ENCODE data around the gene LNX1. TPM values are rescaled to one million over a fixed set of nuclear protein-coding genes. Genes with fewer than 3 reads are reported as not detected.

Gene LNX1
- total RNA-seq, 1 experiment from 2014 or later: 1.7 TPM

- Histone ChIP-seq H3T11ph (ENCODE audit: low read length) (no peak overlapping the region), H3K79me2 (ENCODE audit: insufficient read depth, low read length) (no peaks in the 10 kb centered on the region), H3K4me1 (ENCODE audit: insufficient read depth, low read length) (peaks cover 7% of the 10 kb centered on the region), H3K27me3 (ENCODE audit: insufficient read depth, low read length) (no peaks in the 10 kb centered on the region), H3K18ac (ENCODE audit: insufficient read length, low read depth, low read length) (no peak overlapping the region), H4K5ac (ENCODE audit: insufficient read length, low read depth, low read length) (no peak overlapping the region), H3K4me2 (ENCODE audit: insufficient read depth, insufficient read length, low read length) (no peak overlapping the region), H3K79me1 (ENCODE audit: insufficient read depth, low read depth, low read length, poor library complexity, severe bottlenecking) (no peaks in the 10 kb centered on the region), H2BK20ac (ENCODE audit: low read depth, low read length, poor library complexity, severe bottlenecking) (no peak overlapping the region), H2BK15ac (ENCODE audit: low read depth, low read length) (no peak overlapping the region), H3K9ac (ENCODE audit: extremely low read depth, insufficient read length, low read length) (no peak overlapping the region), H2AFZ (ENCODE audit: low read length) (no peak overlapping the region), H3K56ac (ENCODE audit: insufficient read length, low read depth, low read length) (no peak overlapping the region), H3K27ac (ENCODE audit: insufficient read length, low read depth, low read length) (peak overlapping the region; percentile 57), H2BK120ac (ENCODE audit: low read depth, low read length, poor library complexity, severe bottlenecking) (no peak overlapping the region), H3K23me2 (ENCODE audit: insufficient read length, low read depth, low read length, poor library complexity, severe bottlenecking) (no peaks in the 10 kb centered on the region), H2BK12ac (ENCODE audit: insufficient read length, low read depth, low read length) (no peak overlapping the region), H3K4ac (ENCODE audit: low read depth, low read length) (no peak overlapping the region), H4K91ac (ENCODE audit: insufficient read length, low read depth, low read length) (no peak overlapping the region), H4K8ac (replicated peaks; ENCODE audit: insufficient read length, low read depth, low read length) (no peak overlapping the region), H3K14ac (ENCODE audit: insufficient read depth, low read length) (no peak overlapping the region), H3K9me3 (ENCODE audit: control insufficient read depth, low read depth, low read length) (no peaks in the 10 kb centered on the region), H2BK5ac (ENCODE audit: insufficient read length, low read length) (no peak overlapping the region), H4K20me1 (ENCODE audit: control insufficient read depth, insufficient read depth, insufficient read length) (no peaks in the 10 kb centered on the region), H2AK5ac (ENCODE audit: insufficient read length, low read length) (no peak overlapping the region), H3K23ac (ENCODE audit: insufficient read length, low read depth, low read length) (no peak overlapping the region)
- Mint-ChIP-seq H3K4me1 (peaks cover 61 to 76% of the 10 kb centered on the region in 2 experiments), H3K36me3 (ENCODE audit: insufficient read depth in 1 of 3, low read depth in 3 of 3) (peaks cover 0 to 25% (median 6%) of the 10 kb centered on the region in 3 experiments; a peak in 6 of 7 replicates), H3K9me3 (no peaks in the 10 kb centered on the region; a peak in 2 of 5 replicates), H3K4me3 (peak overlapping the region in 1 of 2 experiments; percentile 45; a peak in 2 of 5 replicates), H3K27ac (peak overlapping the region; percentile 50 to 99 (median 99); a peak in 6 of 7 replicates), H3K27me3 (ENCODE audit: low read depth) (no peaks in the 10 kb centered on the region; the same call in 1 of the 2 replicates)
- TF ChIP-seq, protein P1, sequence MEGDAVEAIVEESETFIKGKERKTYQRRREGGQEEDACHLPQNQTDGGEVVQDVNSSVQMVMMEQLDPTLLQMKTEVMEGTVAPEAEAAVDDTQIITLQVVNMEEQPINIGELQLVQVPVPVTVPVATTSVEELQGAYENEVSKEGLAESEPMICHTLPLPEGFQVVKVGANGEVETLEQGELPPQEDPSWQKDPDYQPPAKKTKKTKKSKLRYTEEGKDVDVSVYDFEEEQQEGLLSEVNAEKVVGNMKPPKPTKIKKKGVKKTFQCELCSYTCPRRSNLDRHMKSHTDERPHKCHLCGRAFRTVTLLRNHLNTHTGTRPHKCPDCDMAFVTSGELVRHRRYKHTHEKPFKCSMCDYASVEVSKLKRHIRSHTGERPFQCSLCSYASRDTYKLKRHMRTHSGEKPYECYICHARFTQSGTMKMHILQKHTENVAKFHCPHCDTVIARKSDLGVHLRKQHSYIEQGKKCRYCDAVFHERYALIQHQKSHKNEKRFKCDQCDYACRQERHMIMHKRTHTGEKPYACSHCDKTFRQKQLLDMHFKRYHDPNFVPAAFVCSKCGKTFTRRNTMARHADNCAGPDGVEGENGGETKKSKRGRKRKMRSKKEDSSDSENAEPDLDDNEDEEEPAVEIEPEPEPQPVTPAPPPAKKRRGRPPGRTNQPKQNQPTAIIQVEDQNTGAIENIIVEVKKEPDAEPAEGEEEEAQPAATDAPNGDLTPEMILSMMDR (conservative IDR thresholded peaks at IDR 0.05): no peak
- no CpG with 5 or more reads among the region's 1 CpG for WGBS (ENCODE audit: extremely low coverage, insufficient read length, low lambda C conversion rate)
- no peak for DNase-seq
Observed at GRCh38 chr4:53477636-53478035, 113.7 kb downstream of the LNX1 start.
